Heart left ventricle (tissue), 13 donors: ENCODE data around the gene NFATC2.

ENCODE experiments used
- POLR2A ChIP-seq, 2 donors: fragments of 450-650 bp; IDR thresholded peaks; one replicate each; pipeline ENCODE4 v1.6.1; 2017; ENCODE audit warnings: antibody characterized with exemption in 2 of 2, mild to moderate bottlenecking in 2 of 2, moderate library complexity in 2 of 2
- TF ChIP-seq, protein P1 (sequence below), 12 donors: fragments of 200-600 bp; sonication (generic) in 4 of 12; IDR thresholded peaks; one replicate each; pipeline versions ENCODE4 v1.5.0 to v1.8.0; 2018 to 2022; ENCODE audit warnings: antibody characterized with exemption in 12 of 12, mild to moderate bottlenecking in 5 of 12
- donor health status: ischemic (EF 13 %, LVEDD 7.1; RV severe dilation, severe dysfunction).
- donor health status: DM: no; HTN: yes; CAD: no.
- donor health status: DM: no; HTN: no; CAD: no.
- donor health status: ischemic (EF 25% LVEDD 6.9; RV normal size, moderate dysfunction).
- donor health status: ischemic (EF 25% LVEDD 5.7; RV mildly dilated, moderate dysfunction).
- donor health status: ischemic (EF 35%, LVEDD 5.7; RV mildly dilated, moderate dysfunction).
- donor health status: nonischemic (EF 11% LVEDD 7.7; RV severe dilation, severe dysfunction).
- donor health status: DM: yes; HTN: yes; CAD: no.
- donor health status: PGD.
- donor health status: ischemic (EF 29% LVEDD 5.4; RV normal size, mild dysfunction).
- donor health status: nonischemic (EF 23%, LVEDD 6.1; RV moderate dilation, normal function).

DNA sequence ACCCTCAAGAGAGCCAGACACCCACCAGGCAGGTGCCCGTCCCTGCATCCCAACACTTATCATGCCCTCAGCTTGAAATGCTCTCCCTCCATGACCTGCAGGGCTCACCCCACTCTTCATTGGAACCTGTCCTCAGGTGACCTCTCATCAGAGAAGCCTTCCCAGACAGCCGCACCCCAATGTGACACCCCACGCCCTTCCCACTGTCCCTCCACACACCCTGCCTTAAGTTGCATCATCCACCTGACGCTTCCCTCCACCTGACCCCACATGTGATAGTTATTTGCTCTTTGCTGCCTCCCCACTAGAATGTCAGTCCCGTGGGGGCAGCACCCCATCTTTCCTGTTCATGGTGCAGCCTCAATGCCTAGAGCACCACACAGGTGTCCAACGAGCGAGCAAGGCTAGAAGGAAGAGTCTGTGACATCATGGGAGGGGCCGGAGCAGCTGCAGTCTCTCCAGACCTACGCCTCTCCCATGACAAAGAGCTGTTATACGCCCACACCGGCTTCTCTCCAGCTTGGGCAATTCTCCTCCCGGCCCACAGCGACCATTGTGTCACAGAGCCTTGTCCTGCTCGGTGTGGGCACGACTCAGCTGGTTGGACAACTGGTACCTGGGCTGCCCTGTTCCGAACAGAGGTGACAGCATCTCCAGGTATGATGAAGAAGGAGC, 58.2 kb downstream of the NFATC2 start:
- TF ChIP-seq, protein P1, sequence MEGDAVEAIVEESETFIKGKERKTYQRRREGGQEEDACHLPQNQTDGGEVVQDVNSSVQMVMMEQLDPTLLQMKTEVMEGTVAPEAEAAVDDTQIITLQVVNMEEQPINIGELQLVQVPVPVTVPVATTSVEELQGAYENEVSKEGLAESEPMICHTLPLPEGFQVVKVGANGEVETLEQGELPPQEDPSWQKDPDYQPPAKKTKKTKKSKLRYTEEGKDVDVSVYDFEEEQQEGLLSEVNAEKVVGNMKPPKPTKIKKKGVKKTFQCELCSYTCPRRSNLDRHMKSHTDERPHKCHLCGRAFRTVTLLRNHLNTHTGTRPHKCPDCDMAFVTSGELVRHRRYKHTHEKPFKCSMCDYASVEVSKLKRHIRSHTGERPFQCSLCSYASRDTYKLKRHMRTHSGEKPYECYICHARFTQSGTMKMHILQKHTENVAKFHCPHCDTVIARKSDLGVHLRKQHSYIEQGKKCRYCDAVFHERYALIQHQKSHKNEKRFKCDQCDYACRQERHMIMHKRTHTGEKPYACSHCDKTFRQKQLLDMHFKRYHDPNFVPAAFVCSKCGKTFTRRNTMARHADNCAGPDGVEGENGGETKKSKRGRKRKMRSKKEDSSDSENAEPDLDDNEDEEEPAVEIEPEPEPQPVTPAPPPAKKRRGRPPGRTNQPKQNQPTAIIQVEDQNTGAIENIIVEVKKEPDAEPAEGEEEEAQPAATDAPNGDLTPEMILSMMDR (IDR thresholded peaks at IDR 0.05), result no peak
- TF ChIP-seq POLR2A (IDR thresholded peaks at IDR 0.05), result no peak
